Stimulated activated CD4-positive, alpha-beta T cell treated with anti-CD3 and anti-CD28 coated beads, Interleukin-1b, Interleukin-23, amount 100 ng/mL, for 24 hours (primary cell): Measurements from ENCODE around the gene TMEM168.

Experiments
- DNase-seq, 4 experiments: peaks; one replicate each; pipeline ENCODE4 v3.0.0-alpha.2; 2020; ENCODE audit warnings: low read depth in 4 of 4, low spot score in 1 of 4

Gene TMEM168

GRCh38 chr7:112721366-112721765, 68.8 kb downstream of the TMEM168 start:
- no peak for DNase-seq

GRCh38 chr7:112715525-112715924, 74.7 kb downstream of the TMEM168 start:
- no peak for DNase-seq

- no peak for DNase-seq
These were observed 75.3 kb downstream of the TMEM168 start for GRCh38 chr7:112714917-112715316.
